ENCODE results near the gene SYNDIG1.
"Not testable (repeated sequence)": the region's sequence is repeated elsewhere in the genome, so short reads cannot be mapped to it uniquely, and the experiment has no call there.

SYNDIG1 gene

DNA sequence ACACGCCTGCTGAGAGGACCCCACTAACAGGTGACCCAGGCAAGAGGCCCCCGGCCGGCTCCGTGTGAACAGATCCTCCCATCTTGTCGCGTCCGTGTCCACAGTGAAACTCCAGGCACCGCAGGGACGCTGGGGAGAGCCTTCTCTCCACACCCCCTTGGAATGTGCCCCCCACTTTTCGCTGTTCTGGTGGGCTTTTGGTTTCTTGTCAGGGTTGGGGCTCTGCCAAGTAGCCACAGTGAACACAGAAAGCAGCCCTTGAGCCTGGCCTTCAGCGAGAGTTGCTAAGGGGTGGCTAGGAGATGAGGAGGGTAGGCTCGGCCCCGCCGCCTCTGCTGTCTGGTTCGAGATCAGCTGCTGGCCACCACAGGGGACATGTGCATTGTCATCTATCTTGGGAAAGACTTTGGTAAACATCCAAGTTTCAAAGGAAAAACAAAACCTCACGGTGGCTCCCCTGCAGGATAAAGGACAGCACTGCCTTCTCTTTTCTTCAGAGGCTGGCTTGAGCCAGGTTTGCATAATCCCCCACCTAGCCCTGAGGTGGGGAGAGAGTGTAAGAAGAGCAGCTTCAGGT lies 22.7 kb downstream of the SYNDIG1 start:
- no peak for DNase-seq (ENCODE audit: low read depth, low spot score)

DNA sequence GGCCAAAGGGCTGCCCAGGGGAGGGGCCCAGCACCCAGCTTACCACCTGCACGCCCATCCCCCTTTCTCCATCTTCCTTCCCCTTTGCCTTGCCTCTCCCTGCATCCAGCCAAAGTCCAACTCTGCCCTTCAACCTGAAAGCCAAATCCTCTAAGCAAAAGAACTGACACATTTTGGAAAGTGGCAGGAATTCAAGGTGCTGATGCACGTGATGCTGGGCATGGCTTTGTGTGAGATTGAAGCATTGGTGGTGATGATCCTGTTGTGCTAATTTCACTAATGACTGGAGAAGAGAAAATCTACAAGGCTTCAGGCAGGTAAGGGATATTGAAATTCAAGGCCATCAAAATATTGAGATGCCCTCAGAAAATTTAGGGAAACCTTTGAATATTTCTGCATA lies 23.3 kb downstream of the SYNDIG1 start:
- no peak for DNase-seq (ENCODE audit: low read depth, low spot score)

DNA sequence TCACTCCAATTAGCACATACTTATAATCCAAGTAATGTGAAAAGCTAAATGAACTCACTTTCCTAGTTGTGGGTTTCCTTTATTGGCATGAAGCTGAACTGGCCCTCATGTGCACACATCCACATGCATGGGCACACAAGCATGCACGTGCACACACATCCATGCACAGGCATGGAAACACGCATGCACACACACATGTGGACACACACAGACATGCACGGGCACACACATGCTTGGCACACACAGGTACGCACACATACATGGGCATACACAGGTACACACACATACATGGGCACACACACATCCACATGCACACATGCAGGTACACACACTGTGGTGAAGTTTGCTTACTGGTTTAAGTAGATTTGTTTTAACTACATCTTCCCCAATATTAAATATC lies 23.8 kb downstream of the SYNDIG1 start:
- DNase-seq (ENCODE audit: low read depth, low spot score): no peak

DNA sequence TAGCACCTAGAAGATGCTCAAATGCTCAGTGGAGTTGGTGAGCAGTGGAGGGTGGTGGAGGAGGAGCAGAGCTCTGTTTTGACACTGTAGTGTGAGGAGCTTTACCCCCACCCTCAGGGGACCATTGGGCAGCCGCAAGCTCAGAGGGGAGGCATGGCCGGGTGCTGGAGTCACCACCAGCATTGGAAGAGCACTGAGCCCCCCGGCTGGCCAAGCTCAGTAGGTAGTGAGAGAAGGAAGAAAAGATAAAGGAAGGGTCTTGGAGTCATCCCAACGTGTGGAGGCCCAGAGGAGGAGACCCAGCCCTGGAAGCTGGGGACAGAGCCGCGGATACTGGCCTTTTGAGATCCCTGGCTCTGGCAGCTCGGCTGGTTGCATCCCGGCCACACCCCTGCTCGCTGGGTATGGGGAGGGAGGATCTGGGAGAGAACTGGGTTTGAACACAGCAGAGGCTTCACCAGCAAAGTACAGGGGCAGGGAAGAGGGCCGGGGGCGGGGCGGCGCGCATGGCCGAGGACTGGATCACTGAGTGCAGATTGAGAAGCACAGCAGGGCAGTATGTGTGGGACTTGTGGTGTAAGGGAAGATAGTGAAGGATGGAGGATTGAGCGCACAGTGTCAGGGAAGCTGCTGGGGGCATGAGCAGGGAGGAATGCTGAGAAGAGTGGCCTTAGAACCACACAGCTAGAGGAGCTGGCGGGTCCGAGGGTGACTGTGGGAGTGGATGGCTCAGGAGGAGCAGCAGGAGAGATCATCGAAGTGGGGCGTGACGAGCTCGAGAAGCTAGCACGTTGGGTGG lies 24.4 kb downstream of the SYNDIG1 start:
- DNase-seq (ENCODE audit: low read depth, low spot score): no peak

DNA sequence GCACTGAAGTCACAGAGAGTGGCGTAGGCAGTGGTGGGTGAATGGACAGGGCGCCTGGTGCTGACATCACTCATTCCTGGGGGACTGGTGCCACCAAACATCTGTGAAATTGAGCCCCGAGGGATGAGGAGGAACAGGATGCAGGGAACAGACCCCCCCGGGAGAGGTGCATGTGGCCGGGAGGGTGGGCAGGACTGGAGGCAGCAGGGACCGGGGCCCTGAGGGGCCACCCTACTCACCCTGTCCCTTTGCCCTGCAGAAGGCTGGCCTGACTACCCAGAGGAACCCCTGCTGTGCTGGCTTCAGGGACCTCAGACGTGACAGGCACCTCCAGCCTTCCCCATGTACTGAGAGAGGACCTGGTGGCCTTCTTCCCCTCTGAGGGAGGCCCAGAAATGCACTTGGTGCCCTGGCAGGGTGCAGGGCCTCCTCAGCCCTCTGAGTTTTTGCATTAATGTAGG lies 25.1 kb downstream of the SYNDIG1 start:
- no peak for DNase-seq (ENCODE audit: low read depth, low spot score)

DNA sequence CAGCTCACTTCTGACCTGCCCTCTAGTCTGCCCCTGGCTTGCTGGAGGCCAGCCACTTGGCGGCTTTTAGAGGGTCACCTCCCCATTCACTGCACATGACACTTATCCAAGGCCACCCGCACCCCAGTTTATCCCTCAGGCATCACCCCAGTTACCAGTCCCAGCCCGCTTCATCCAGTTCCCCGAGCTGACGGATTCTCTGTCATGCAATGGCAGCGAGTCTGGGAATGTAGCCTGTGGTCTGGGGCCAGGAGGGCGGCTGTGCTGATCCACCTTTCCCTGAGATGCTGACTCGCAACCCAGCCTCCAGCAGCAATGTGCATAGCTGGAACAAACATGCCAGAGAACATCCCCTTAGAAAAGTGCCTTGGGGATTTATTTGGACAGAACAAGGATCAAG lies 25.8 kb downstream of the SYNDIG1 start:
- DNase-seq (ENCODE audit: low read depth, low spot score): no peak

DNA sequence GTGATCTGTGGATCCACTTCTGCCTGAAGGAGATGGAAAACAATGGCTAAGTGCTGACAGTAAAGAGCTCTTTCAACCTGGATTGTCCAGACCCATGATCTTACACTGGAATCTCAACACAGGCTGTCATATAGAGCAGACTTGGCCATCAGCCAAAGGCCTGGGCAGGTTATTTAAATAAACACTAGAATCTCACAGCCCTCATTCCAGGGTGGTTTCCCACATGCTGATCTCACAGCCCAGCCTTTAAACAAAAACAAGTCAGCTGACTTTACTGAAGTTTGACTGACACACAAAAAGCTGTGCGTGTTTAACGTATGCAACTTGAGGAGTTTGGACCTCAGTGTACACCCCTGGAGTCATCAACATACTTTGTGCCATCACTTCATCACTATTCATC lies 28.4 kb downstream of the SYNDIG1 start:
- DNase-seq (ENCODE audit: low read depth, low spot score): no peak

DNA sequence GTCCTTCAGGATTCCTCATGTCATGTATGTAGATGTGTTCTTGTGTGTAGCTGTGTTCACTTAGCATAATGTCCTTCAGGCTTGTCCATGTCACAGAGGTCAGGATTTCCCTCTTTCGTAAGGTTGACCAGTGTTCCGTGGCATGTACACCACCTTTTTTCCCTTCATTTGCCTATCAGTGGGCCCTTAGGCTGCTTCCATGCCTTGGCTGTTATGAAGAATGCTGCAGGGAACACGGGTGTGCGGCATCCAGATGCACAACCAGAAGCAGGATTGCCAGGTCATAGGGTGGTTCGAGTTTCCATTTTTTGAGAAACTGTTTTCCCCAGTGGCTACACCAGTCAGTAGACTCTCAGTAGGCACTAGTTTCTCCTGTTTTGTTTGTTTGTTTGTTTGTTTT lies 29.2 kb downstream of the SYNDIG1 start:
- DNase-seq (ENCODE audit: low read depth, low spot score): no peak

DNA sequence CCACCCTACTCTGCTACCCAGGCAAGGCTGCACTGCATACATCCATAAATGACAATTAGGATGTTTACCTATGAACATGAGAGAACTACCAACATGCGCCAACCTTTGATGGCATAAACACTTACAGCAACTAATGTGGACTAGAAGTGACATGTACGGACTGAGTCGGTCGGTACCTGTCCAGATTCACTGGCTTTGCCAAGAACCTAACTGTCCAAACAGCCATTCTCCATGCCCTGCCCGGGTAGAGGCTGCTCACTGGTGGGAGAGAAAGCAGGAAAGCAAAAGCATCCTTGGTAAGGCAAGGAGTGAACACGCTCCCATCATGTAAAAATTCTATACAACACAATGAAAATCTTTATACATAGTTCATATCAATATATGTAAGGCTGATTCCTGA lies 30.0 kb downstream of the SYNDIG1 start:
- no peak for DNase-seq (ENCODE audit: low read depth, low spot score)

DNA sequence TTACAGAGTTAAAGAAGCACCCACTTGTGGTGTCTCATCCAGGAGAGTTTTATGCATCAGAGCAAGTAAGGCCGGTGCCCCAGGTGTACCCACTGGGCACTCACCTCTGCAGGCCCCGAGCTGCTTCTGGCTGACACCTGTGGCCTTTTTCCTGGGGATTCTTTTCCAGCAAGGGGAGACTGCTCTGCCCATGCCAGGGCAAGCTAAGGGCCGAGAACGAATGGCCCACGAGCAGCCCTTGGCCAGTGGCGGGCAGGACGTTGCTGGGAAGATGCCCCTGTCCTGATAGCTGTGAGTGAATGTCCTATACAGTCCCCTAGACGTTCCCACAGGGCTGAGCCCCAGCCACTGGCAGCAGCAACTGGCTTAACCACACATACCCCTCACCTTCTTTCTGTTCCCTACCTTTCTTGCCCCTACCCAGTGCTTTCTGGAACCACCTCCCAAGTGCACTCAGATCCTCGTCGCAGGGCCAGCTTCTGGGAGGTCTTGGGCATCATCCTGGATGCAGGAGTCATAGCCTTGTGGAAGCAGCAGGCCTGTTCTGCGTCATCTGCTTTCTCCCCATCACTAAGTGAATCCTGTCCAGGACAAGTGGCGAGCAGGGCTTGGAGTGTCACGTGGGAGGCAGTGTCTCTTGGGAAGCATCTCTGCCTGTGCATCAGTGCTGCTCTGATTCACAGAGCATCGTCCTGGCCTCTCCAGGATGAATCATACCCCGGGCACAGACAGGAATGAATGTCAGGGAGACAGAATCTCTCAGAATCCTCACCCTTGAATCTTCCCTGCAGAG lies 32.5 kb downstream of the SYNDIG1 start:
- DNase-seq (ENCODE audit: low read depth, low spot score): no peak

DNA sequence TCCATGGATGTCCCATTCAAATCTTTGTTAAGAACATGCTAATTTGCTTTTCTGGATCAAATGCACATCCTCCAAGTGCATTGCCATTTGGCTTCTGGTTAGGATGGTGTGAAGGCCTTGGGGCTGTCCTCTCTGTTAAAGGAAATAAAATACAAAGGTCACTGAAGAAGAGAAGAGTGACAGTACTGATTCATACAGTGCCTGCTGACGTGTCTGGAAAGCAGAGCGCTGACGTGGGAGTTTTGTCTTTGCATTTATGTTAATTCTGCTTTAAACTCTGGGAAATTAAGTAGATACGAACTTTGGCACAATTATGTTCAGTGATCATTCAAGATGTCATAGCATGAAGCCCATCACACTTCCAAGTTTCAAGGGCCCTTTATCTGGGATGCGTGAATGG lies 33.2 kb downstream of the SYNDIG1 start:
- no peak for DNase-seq (ENCODE audit: low read depth, low spot score)

DNA sequence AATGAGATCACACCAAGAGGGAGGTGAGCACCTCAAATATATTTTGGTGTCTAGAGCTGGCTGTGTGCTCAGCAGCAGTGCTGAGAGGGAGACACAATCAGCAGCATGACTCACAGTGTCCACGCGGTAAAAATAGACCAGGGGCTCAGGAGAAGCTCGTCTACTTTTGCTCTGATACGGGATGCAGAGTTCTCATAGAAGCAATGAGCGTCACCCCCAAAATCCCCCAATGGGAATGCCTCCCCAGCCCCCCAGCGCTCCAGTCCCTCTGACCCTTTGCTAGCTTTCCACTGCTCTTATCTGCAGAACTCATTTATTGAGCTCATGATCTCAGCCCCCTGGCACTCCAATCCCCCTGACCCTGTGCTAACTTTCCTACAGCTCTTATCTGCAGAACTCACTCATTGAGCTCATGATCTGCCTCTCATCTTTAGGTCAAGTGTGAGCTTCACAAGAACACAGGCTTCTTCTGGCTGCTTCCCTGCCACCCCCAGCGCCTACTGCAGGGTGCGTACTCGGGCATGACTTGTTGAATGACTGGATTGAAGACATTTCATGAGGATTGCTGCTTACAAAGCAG lies 34.0 kb downstream of the SYNDIG1 start:
- DNase-seq (ENCODE audit: low read depth, low spot score): no peak

DNA sequence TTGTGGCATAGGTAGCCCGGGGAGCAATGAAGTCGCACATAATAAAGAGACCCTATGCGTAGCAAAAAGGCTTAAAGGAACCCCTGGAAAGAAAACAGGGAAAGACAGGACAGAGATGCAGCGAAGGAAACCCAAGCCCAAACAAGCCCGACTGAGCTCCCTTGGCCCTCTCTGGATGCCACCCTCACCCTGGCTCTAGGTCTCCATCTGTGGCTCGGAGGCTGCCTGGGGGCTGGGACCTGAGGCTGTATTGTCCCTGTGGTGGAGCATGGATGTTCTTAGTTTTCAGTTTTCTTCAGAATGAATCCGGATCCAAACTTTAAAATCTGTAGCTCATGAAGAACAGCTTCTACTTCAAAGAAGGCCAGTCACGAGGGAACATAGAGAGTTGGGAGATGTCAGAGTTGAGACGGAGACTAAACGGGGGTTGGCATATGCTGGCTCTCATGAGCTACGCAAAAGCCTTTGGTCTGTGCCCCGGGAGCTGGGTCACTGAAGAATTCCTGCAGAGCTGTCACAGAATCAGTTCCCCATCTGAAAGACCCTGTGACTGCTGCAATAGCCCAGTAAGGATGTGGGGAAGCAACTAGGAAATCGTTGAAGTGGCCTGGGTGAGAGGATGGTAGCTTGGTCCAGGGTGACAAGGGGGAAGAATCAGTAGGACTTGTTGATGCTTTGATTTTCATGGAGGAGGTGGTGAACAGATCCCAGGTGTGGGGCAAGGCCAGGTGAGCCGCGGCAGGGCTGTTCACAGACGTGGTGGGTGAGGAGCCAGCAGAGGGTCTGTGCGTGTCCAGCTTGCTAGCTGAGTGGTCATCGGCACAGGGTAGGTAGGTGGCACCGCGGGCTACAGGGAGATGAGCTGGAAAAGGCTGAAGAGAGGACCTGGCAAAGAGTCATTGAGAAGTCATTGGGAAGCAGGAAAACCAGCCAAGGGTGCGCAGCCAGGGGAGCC lies 35.2 kb downstream of the SYNDIG1 start:
- DNase-seq (ENCODE audit: low read depth, low spot score): no peak

DNA sequence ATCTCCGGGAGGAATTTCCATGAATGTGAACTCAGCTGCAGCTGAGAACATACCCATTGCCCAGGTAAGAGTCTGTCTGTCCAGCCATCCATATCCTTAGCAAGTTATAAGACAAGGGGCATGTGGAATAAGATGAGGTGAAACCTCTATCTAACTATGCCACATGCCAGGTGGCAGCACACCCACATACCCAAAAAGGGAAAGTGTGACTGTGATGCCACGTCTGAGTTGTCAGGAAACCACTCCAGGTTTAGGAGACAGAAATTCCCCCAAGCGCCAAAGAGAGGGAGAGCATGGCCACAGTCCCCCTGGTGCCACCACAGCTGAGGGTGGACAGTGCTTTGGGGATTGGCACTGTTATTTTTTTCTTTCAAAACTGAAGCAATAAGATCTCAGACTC lies 36.7 kb downstream of the SYNDIG1 start:
- DNase-seq (ENCODE audit: low read depth, low spot score): no peak

DNA sequence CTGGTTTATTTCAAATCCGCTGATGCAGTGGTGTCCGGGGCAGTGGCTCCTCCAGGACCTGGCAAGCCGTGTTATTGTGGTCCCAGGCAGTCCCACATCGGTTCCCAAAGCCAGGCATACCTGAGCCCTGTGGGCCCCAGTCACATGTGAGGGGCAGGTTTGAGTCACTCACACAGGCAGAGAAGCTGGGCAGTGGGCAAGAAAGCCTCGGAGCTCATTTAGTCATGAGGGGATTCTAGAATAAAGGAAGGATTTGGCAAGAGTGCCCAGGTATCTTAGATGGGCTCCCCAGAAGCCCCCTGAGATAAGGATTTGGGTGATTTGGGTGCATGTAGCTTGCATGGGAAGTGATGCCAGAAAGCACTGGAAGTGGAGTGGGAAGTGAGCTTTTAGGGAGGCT lies 37.3 kb downstream of the SYNDIG1 start:
- no peak for DNase-seq (ENCODE audit: low read depth, low spot score)

DNA sequence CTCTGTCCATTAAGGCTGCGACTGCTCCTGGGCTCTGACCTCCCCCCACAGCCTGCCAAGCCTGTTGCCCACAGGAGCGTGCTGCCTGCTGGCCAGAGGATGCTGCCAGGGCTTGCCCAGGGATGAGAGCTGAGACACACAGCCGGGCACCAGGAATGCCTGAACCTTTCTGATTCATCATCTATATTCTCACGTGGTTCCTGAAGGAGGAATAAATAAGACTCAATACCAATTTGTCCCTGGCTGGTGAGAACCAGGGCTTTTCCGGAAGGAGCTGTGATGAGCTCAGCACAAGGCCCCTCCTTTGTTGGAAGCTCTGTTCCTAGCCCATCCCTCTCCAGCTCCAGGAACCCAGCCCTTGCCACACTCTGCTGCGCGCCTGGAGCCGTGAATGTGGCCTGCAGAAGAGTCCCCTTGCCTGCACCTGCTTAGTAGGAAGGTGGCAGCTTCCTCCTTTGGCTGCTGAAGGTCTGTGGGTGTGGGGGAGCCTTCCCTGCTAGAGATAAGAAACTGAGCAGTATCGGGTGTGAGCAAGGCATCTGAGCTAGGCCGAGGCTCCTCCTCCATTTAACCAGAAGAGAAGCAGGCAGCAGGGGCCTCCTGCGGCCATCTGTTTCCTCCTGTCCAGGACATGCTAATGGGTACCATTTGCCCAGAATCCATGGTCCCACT lies 37.9 kb downstream of the SYNDIG1 start:
- no peak for DNase-seq (ENCODE audit: low read depth, low spot score)

DNA sequence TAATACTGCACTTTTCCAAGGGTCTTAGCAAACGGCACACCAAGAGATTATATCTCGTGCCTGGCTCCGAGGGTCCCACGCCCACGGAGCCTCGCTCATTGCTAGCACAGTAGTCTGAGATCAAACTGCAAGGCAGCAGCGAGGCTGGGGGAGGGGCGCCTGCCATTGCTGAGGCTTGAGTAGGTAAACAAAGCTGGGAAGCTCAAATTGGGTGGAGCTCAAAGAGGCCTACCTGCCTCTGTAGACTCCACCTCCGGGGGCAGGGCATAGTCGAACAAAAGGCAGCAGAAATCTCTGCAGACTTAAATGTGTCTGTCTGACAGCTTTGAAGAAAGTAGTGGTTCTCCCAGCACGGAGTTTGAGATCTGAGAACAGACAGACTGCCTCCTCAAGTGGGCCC lies 43.0 kb downstream of the SYNDIG1 start:
- DNase-seq (ENCODE audit: low read depth, low spot score): not testable (repeated sequence)

DNA sequence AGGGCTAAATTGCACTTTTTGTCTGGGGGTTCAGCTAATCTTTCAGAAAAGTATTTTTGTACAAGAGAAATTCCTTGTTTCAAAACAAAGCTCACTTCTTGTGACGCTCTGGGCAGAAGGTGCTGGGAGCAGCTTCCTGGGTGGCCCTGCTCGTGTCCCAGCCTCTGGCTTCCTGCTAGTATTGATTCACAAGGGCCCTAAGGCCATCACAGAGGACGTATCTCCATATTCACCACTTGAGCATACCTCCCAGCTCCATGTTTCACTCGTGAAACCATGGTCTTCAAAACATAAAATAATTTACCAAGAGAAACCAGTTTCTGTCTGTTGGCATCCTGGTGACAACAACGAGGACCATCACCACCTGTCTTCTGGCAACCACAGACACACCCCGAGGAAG lies 49.1 kb downstream of the SYNDIG1 start:
- no peak for DNase-seq (ENCODE audit: low read depth, low spot score)

DNA sequence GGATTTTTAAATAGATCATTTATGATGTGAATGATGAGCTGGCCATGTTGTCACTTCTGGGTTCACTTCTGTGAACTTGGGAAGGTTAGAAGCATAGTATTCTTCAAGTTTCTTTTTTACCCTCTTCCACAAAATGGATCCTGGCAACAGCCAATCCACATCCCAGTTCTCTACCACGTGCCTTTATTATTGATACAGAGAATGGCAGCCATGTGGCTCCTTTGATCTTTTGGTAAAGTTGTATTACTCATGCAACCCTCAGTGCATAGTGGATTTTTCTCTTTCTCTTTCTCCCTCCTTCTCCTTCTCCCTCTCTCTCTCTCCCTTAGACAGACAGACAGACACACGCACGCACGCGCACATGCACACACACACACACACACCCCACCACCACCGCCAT lies 50.0 kb downstream of the SYNDIG1 start:
- DNase-seq (ENCODE audit: low read depth, low spot score): no peak

DNA sequence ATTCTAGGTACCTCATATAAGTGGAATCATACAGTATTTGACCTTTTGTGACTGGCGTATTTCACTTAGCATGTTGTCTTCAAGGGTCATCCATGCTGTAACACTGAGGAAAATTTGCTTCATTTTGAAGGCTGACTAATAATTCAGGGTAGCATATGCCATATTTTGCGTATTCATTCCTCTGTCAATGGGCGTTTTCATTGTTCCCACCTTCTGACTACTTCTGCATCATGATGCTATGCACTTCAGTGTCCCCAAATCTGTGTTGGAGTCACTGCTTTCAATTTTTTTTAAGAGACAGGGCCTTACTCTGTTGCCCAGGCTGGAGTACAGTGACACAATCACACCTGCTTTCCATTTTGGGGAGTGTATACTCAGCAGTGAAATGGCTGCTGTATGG lies 51.6 kb downstream of the SYNDIG1 start:
- DNase-seq (ENCODE audit: low read depth, low spot score): no peak

Measured in iPS DF 19.7 (cell line).